ENCODE results near the gene PRTN3.

PRTN3 gene

GRCh38 chr19:821825-822503, 18.8 kb upstream of the PRTN3 start, which contains the start of gene PLPPR3:
PLPPR3 (minus strand) TSS chr19:821955; CDS start chr19:821559, 396 bp downstream.
- H3K4me3 ChIP-seq (ENCODE audit: low read length): peak within 1 kb of the TSS; percentile 41
- DNase-seq (ENCODE audit: low read depth): no peak

GRCh38 chr19:823565-824121, 17.2 kb upstream of the PRTN3 start:
- TF ChIP-seq CTCF (conservative IDR thresholded peaks at IDR 0.05; ENCODE audit: low read length): no peak
- H3K4me3 ChIP-seq (ENCODE audit: low read length): no peak overlapping the region
- no peak for DNase-seq (ENCODE audit: low read depth)

More at GRCh38 chr19:821825-822503, 18.8 kb upstream of the PRTN3 start, which contains the start of gene PLPPR3:
- no peak for TF ChIP-seq CTCF (conservative IDR thresholded peaks at IDR 0.05; ENCODE audit: low read length)

GRCh38 chr19:824885-825284, 15.9 kb upstream of the PRTN3 start:
- DNase-seq (ENCODE audit: low read depth): no peak
- no peak for TF ChIP-seq CTCF (conservative IDR thresholded peaks at IDR 0.05; ENCODE audit: low read length)

GRCh38 chr19:825897-826644, 14.7 kb upstream of the PRTN3 start:
- DNase-seq (ENCODE audit: low read depth): no peak
- no peak overlapping the region for H3K4me3 ChIP-seq (ENCODE audit: low read length)
- TF ChIP-seq CTCF (conservative IDR thresholded peaks at IDR 0.05; ENCODE audit: low read length): no peak

More at GRCh38 chr19:824885-825284, 15.9 kb upstream of the PRTN3 start:
- no peak overlapping the region for H3K4me3 ChIP-seq (ENCODE audit: low read length)

- no peak for TF ChIP-seq CTCF (conservative IDR thresholded peaks at IDR 0.05; ENCODE audit: low read length)
- no peak for DNase-seq (ENCODE audit: low read depth)
- H3K4me3 ChIP-seq (ENCODE audit: low read length): no peak overlapping the region
Measured at GRCh38 chr19:827314-827709, 13.5 kb upstream of the PRTN3 start.

GRCh38 chr19:827710-828321, 13.0 kb upstream of the PRTN3 start, which contains the start of gene AZU1:
AZU1 (plus strand) TSS chr19:827837; CDS start chr19:827847, 10 bp downstream.
- H3K4me3 ChIP-seq (ENCODE audit: low read length): no peak within 1 kb of the TSS
- TF ChIP-seq CTCF (conservative IDR thresholded peaks at IDR 0.05; ENCODE audit: low read length): no peak
- no peak for DNase-seq (ENCODE audit: low read depth)

Measured in AG10803 (cell line).